PC-3 (cell line): ENCODE data around the gene SLC12A3. TPM values are rescaled to one million over a fixed set of nuclear protein-coding genes. Genes with fewer than 3 reads are reported as not detected.

Experiments
- ATAC-seq: fragments of 200-7000 bp; cut with Tn5 transposase; 2 replicates; pipeline ENCODE4 v1.9.1; 2020; ENCODE audit warnings: mild to moderate bottlenecking, moderate library complexity
- BruUV-seq: library from RNA; stranded (reverse); fragments of 400-500 nt; replicated peaks from 2 replicates; lab custom pipeline; 2021; lab: Mats Ljungman, UMichigan
- CTCF ChIA-PET: fragments of 300-600 bp; sonication (Branson Sonifier 250); formaldehyde crosslinking; loops from one replicate; lab custom pipeline; 2022; ENCODE audit warnings: antibody characterized with exemption; lab: Charles Lee
- POLR2A ChIA-PET: fragments of 300-600 bp; sonication (Branson Sonifier 250); formaldehyde crosslinking; loops from one replicate; lab custom pipeline; 2022; ENCODE audit warnings: antibody characterized with exemption; ENCODE audit not compliant: unreplicated experiment; lab: Charles Lee
- DNase-seq: peaks from one replicate; pipeline ENCODE4 v3.0.0-alpha.2; 2015
- H2AFZ ChIP-seq: fragments of 300-600 bp; sonication (generic); 2 replicates; pipeline ENCODE4 v1.6.0; 2016; ENCODE audit warnings: antibody characterized with exemption, low read length
- H3F3A ChIP-seq: fragments of 300-600 bp; sonication (generic); one replicate; pipeline ENCODE4 v1.6.0; 2017; ENCODE audit warnings: antibody characterized with exemption, low read length, control low read depth, mild to moderate bottlenecking; ENCODE audit not compliant: unreplicated experiment
- H3K27ac ChIP-seq: fragments of 300-600 bp; sonication (generic); 2 replicates; pipeline ENCODE4 v1.5.1; 2016; ENCODE audit warnings: mild to moderate bottlenecking, low read length
- H3K27me3 ChIP-seq: fragments of 300-600 bp; sonication (generic); 2 replicates; pipeline ENCODE4 v1.6.1; 2016; ENCODE audit warnings: low read length, mixed read lengths
- H3K36me3 ChIP-seq: fragments of 300-600 bp; sonication (generic); 2 replicates; pipeline ENCODE4 v1.6.1; 2016; ENCODE audit warnings: low read depth, mixed run types, low read length, mixed read lengths
- H3K4me1 ChIP-seq: fragments of 300-600 bp; sonication (generic); 2 replicates; pipeline ENCODE4 v1.5.1; 2016; ENCODE audit warnings: low read length; ENCODE audit not compliant: insufficient read depth
- H3K4me2 ChIP-seq: fragments of 300-600 bp; sonication (generic); 2 replicates; pipeline ENCODE4 v1.6.0; 2016; ENCODE audit warnings: low read length
- H3K4me3 ChIP-seq: fragments of 300-600 bp; sonication (generic); 2 replicates; pipeline ENCODE4 v1.5.1; 2016; ENCODE audit warnings: mild to moderate bottlenecking, low read length, mixed read lengths
- H3K79me2 ChIP-seq: fragments of 300-600 bp; sonication (generic); 2 replicates; pipeline ENCODE4 v1.6.1; 2017; ENCODE audit warnings: low read length, mixed read lengths
- H3K9ac ChIP-seq: fragments of 300-600 bp; sonication (generic); 2 replicates; pipeline ENCODE4 v1.6.0; 2016; ENCODE audit warnings: mild to moderate bottlenecking, low read length
- H3K9me2 ChIP-seq: fragments of 300-600 bp; sonication (generic); replicated peaks from 2 replicates; pipeline ENCODE4 v1.6.1; 2016; ENCODE audit warnings: mixed run types, low read length, mixed read lengths
- H3K9me3 ChIP-seq: fragments of 300-600 bp; sonication (generic); 2 replicates; pipeline ENCODE4 v1.6.1; 2016; ENCODE audit warnings: low read length, mixed read lengths
- H4K20me1 ChIP-seq: fragments of 300-600 bp; sonication (generic); 2 replicates; pipeline ENCODE4 v1.6.1; 2016; ENCODE audit warnings: low read length, mixed read lengths
- EZH2 ChIP-seq: fragments of 300-600 bp; sonication (generic); IDR thresholded peaks from one replicate; pipeline ENCODE4 v1.6.1; 2017; ENCODE audit warnings: antibody characterized with exemption, mild to moderate bottlenecking, low read length; ENCODE audit not compliant: unreplicated experiment
- EZH2phosphoT487 ChIP-seq: fragments of 300-600 bp; sonication (generic); IDR thresholded peaks from 2 replicates; pipeline ENCODE4 v1.6.1; 2018; ENCODE audit warnings: mild to moderate bottlenecking, antibody characterized with exemption, low read length, borderline replicate concordance
- intact Hi-C: fragments of 100-400 bp; cut with micrococcal nuclease; formaldehyde crosslinking; loops from 2 replicates; pipeline ENCODE4 v1.9.0; 2023
- total RNA-seq: library from RNA; depleted of rRNA; stranded (reverse); fragments of >200 nt; gene quantifications from 2 replicates; pipeline ENCODE4 v1.2.3, GENCODE V29; 2014
- TF ChIP-seq, protein P1 (sequence below): fragments of 300-600 bp; sonication (generic); conservative IDR thresholded peaks from 2 replicates; pipeline ENCODE4 v1.5.1; 2017; ENCODE audit warnings: antibody characterized with exemption, low read depth, mild to moderate bottlenecking, low read length

The SLC12A3 gene
- total RNA-seq, 1 experiment from 2014 or later: not detected

DNA sequence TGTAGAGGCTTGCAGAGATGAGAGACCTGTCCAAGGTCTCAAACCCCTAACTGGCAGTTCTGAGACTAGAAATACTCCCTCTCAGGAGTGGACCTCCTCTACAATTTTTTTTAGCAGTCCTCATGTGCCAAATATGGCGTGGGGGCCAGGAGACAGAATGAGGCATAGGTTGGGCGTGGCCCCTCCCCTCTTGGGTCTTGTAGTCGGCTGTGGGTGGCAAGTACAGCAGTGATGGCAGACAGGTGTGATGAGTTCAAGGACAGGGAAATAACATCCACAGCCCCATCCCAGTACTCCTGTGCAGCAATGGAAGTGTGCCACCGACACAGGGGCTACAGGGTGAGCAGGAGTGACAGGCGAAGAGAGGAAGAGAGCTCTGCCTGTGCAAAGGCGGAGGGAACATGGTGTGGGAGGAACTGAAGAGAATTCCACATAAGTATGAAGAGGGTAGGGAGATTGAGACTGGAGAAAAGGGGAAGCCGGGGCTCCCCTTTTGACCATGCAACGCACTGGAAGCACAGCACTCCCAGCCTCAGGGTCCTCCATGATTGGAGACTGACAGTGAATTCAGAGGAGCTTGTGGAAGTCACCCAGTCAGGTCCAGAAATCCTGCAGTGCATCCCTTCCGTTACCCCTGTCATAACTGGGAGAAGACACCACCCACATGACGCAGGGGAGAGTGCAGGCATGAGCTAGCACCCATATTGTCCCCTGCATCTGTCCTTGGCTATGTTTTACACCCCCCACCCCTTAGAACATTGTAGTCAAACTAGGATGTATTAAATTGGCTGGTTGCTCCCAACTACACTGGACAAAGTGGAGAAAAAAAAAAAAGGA lies 82.0 kb downstream of the SLC12A3 start:
- H3K4me1 ChIP-seq: peaks cover 17% of the 10 kb centered on the region
- H3K9ac ChIP-seq: no peak overlapping the region
- CTCF ChIA-PET: interaction anchor here (0.8 kb wide), 1 partner anchor 98 kb away, joined by 3 read pairs; no protein-coding TSS in a partner anchor
- no peaks in the 10 kb centered on the region for H4K20me1 ChIP-seq
- H3K79me2 ChIP-seq: no peaks in the 10 kb centered on the region
- no peaks in the 10 kb centered on the region for H3K9me3 ChIP-seq
- no peak overlapping the region for H3K4me3 ChIP-seq
- ATAC-seq (peak; percentile 2; the same call in 1 of the 2 replicates), DNase-seq (no peak)
- H3F3A ChIP-seq: no peaks in the 10 kb centered on the region
- intact Hi-C loops: loop anchor here (5.0 to 10.0 kb wide), 4 partner anchors 40 to 220 kb away; partner anchors contain the start of genes NLRC5 and SLC12A3
- H3K4me2 ChIP-seq: no peak overlapping the region
- H3K27ac ChIP-seq: no peak overlapping the region
- H3K27me3 ChIP-seq: no peaks in the 10 kb centered on the region
- peaks cover 19% of the 10 kb centered on the region; the same call in 1 of the 2 replicates for H3K36me3 ChIP-seq
- POLR2A ChIA-PET: interaction anchor here (0.5 kb wide), 2 partner anchors 241 to 320 kb away, joined by 4 read pairs; no protein-coding TSS in a partner anchor
- BruUV-seq: TSS peak; percentile 2
- no peaks in the 10 kb centered on the region for H3K9me2 ChIP-seq
- TF ChIP-seq, protein P1, sequence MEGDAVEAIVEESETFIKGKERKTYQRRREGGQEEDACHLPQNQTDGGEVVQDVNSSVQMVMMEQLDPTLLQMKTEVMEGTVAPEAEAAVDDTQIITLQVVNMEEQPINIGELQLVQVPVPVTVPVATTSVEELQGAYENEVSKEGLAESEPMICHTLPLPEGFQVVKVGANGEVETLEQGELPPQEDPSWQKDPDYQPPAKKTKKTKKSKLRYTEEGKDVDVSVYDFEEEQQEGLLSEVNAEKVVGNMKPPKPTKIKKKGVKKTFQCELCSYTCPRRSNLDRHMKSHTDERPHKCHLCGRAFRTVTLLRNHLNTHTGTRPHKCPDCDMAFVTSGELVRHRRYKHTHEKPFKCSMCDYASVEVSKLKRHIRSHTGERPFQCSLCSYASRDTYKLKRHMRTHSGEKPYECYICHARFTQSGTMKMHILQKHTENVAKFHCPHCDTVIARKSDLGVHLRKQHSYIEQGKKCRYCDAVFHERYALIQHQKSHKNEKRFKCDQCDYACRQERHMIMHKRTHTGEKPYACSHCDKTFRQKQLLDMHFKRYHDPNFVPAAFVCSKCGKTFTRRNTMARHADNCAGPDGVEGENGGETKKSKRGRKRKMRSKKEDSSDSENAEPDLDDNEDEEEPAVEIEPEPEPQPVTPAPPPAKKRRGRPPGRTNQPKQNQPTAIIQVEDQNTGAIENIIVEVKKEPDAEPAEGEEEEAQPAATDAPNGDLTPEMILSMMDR: no peak
- TF ChIP-seq EZH2: no peak
- H2AFZ ChIP-seq: no peak overlapping the region

GRCh38 chr16:56947604-56947995 lies 82.6 kb downstream of the SLC12A3 start:
- no peaks in the 10 kb centered on the region for H3K9me2 ChIP-seq
- no peaks in the 10 kb centered on the region for H4K20me1 ChIP-seq
- intact Hi-C loops: loop anchor here (5.0 to 10.0 kb wide), 4 partner anchors 40 to 220 kb away; partner anchors contain the start of genes NLRC5 and SLC12A3
- H3K36me3 ChIP-seq: peaks cover 16% of the 10 kb centered on the region; the same call in 1 of the 2 replicates
- no TSS peak for BruUV-seq
- POLR2A ChIA-PET: interaction anchor here (0.5 kb wide), 2 partner anchors 240 to 321 kb away, joined by 4 read pairs; no protein-coding TSS in a partner anchor
- no peak overlapping the region for H2AFZ ChIP-seq
- H3K4me1 ChIP-seq: peaks cover 17% of the 10 kb centered on the region
- ATAC-seq (no peak), DNase-seq (no peak)
- H3K27me3 ChIP-seq: no peaks in the 10 kb centered on the region
- no peak overlapping the region for H3K9ac ChIP-seq
- no peak overlapping the region for H3K4me3 ChIP-seq
- no peak overlapping the region for H3K27ac ChIP-seq
- H3F3A ChIP-seq: no peaks in the 10 kb centered on the region
- no peak overlapping the region for H3K4me2 ChIP-seq
- CTCF ChIA-PET: interaction anchor here (0.8 kb wide), 1 partner anchor 98 kb away, joined by 3 read pairs; no protein-coding TSS in a partner anchor
- H3K79me2 ChIP-seq: no peaks in the 10 kb centered on the region
- H3K9me3 ChIP-seq: no peaks in the 10 kb centered on the region
- TF ChIP-seq EZH2phosphoT487 (no peak), EZH2 (no peak)
- TF ChIP-seq, protein P1: no peak
